K562 (cell line): ENCODE measurements around the gene TAF8. TPM values are rescaled to one million over a fixed set of nuclear protein-coding genes. Genes with fewer than 3 reads are reported as not detected.

ENCODE experiments used
- CCNT2 ChIP-seq: IDR thresholded peaks from 2 replicates; pipeline ENCODE4 v1.6.1; 2011; ENCODE audit warnings: borderline replicate concordance, low read depth, mild to moderate bottlenecking, moderate library complexity, mixed read lengths, low read length; ENCODE audit not compliant: insufficient read length; ENCODE audit errors: extremely low read depth
- CREB3L1 ChIP-seq: fragments of 450-650 bp; IDR thresholded peaks from 2 replicates; pipeline ENCODE4 v1.6.1; 2014; ENCODE audit warnings: low read depth, mild to moderate bottlenecking, moderate library complexity, borderline replicate concordance
- CSDE1 ChIP-seq, 2 experiments: fragments of 450-650 bp; IDR thresholded peaks; 2 replicates each; pipeline ENCODE4 v1.6.1; 2016; ENCODE audit warnings: mild to moderate bottlenecking in 1 of 2
- DNMT1 ChIP-seq: fragments of 450-650 bp; IDR thresholded peaks from 2 replicates; pipeline ENCODE4 v1.6.1; 2016; ENCODE audit warnings: antibody characterized with exemption, mild to moderate bottlenecking
- E4F1 ChIP-seq: fragments of 250-450 bp; sonication (Bioruptor Pico); IDR thresholded peaks from 2 replicates; pipeline ENCODE4 v1.5.0; 2021; ENCODE audit warnings: mild to moderate bottlenecking, borderline replicate concordance
- ETV1 ChIP-seq: fragments of 450-650 bp; conservative IDR thresholded peaks from 2 replicates; pipeline ENCODE4 v1.6.1; 2016; ENCODE audit warnings: missing genetic modification characterization, control low read depth, low read depth, missing compliant biosample characterization
- HMGXB4 ChIP-seq: sonication (generic); formaldehyde crosslinking; IDR thresholded peaks from 2 replicates; pipeline ENCODE4 v1.8.1; 2023; ENCODE audit warnings: mild to moderate bottlenecking, missing genetic modification reagents
- KDM4B ChIP-seq, 2 experiments: fragments of 450-650 bp in 1 of 2; sonication (generic) in 1 of 2; IDR thresholded peaks; 2 replicates each; pipeline ENCODE4 v1.6.1; 2016 to 2017; ENCODE audit warnings: borderline replicate concordance in 2 of 2, antibody characterized with exemption in 1 of 2, low read depth in 1 of 2, mild to moderate bottlenecking in 1 of 2
- KLF10 ChIP-seq: fragments of 250-450 bp; sonication (Bioruptor Pico); IDR thresholded peaks from 2 replicates; pipeline ENCODE4 v1.6.1; 2021; ENCODE audit warnings: matching md5 sums
- KLF13 ChIP-seq: fragments of 450-650 bp; IDR thresholded peaks from 2 replicates; pipeline ENCODE4 v1.6.1; 2016; ENCODE audit warnings: missing genetic modification characterization, low read depth, mild to moderate bottlenecking, missing compliant biosample characterization, moderate library complexity, borderline replicate concordance
- MITF ChIP-seq: IDR thresholded peaks from 2 replicates; pipeline ENCODE4 v1.6.1; 2014; ENCODE audit warnings: antibody characterized with exemption
- NBN ChIP-seq: fragments of 450-650 bp; IDR thresholded peaks from 2 replicates; pipeline ENCODE4 v1.6.1; 2016; ENCODE audit warnings: low read depth, mild to moderate bottlenecking
- NR4A1 ChIP-seq, 2 experiments: fragments of 250-450 bp in 1 of 2; fragments of 450-650 bp in 1 of 2; sonication (Bioruptor Pico) in 1 of 2; IDR thresholded peaks; 2 replicates each; pipeline versions ENCODE4 v1.4.0 to v1.6.1; 2016 to 2020; ENCODE audit warnings: mild to moderate bottlenecking in 2 of 2, missing compliant biosample characterization in 1 of 2, missing genetic modification characterization in 1 of 2, moderate library complexity in 1 of 2
- SMARCC2 ChIP-seq: fragments of 450-650 bp; IDR thresholded peaks from 2 replicates; pipeline ENCODE4 v1.6.1; 2017; ENCODE audit warnings: antibody characterized with exemption, moderate library complexity, mild to moderate bottlenecking, low read depth
- SRSF9 ChIP-seq: fragments of 200-400 bp; formaldehyde crosslinking; IDR thresholded peaks from 2 replicates; pipeline ENCODE4 v1.6.1; 2017; ENCODE audit warnings: low read depth, low read length, borderline replicate concordance
- TCF7L2 ChIP-seq: fragments of 150-350 bp; IDR thresholded peaks from 2 replicates; pipeline ENCODE4 v1.6.1; 2016; ENCODE audit warnings: low read depth, mild to moderate bottlenecking, low read length, moderate library complexity
- ZNF668 ChIP-seq: fragments of 250-450 bp; sonication (Bioruptor Pico); IDR thresholded peaks from 2 replicates; pipeline ENCODE4 v1.8.0; 2022; ENCODE audit warnings: mild to moderate bottlenecking, inconsistent platforms
- polyA plus RNA-seq, 8 experiments: library from polyadenylated mRNA; depleted of rRNA in 4 of 8; stranded (reverse) in 5 of 8; unstranded in 3 of 8; fragments of >200 nt; fragmentation: Nextera tagmentation in 2 of 8; fragmentation: Illumina TruSeq in 1 of 8; extraction: Ambion mirVana in 2 of 8; extraction: Trizol in 1 of 8; gene quantifications; 2 replicates each; pipeline versions ENCODE4 v1.2.1 to v1.2.3, GENCODE V29; 2011 to 2014; ENCODE audit warnings: inconsistent platforms in 1 of 8, missing spikeins in 1 of 8
- total RNA-seq, 7 experiments: library from RNA; depleted of rRNA in 6 of 7; stranded (reverse); fragments of >200 nt in 6 of 7; fragmentation: Illumina TruSeq in 2 of 7; extraction: Trizol in 2 of 7; gene quantifications; 2 replicates each; pipeline versions ENCODE4 v1.2.1 to v1.2.3, GENCODE V29; 2011 to 2021; ENCODE audit warnings: low replicate concordance in 1 of 7

The TAF8 gene
- total and polyA plus RNA-seq, 9 of the 15 experiments (the other 6 are each of a cell fraction or from before 2014, with no cell fraction given), result 29.4 to 84.0 (median 52.6) TPM

- TF ChIP-seq MITF (no peak), NR4A1 (CRISPR knock-in tag; IDR thresholded peaks at IDR 0.05) (0 out of 2 replicates have a peak, but pooled peaks have one; percentile 44), NR4A1 (tag; IDR thresholded peaks at IDR 0.05) (no peak), KLF10 (CRISPR knock-in tag) (no peak), CCNT2 (peak; percentile 33), ETV1 (tag) (0 out of 2 replicates have a peak, but pooled peaks have one; percentile 40), NBN (0 out of 2 replicates have a peak, but pooled peaks have one; percentile 39), DNMT1 (no peak), SMARCC2 (0 out of 2 replicates have a peak, but pooled peaks have one; percentile 78), TCF7L2 (peak; percentile 58; the same call in 1 of the 2 replicates), ZNF668 (no peak), E4F1 (CRISPR knock-in tag) (no peak), KDM4B (IDR thresholded peaks at IDR 0.05; ENCODE audit: borderline replicate concordance in 2 of 2, low read depth in 1 of 2) (no peak), CSDE1 (IDR thresholded peaks at IDR 0.05) (no peak), HMGXB4 (no peak), CREB3L1 (no peak), SRSF9 (no peak), KLF13 (tag) (peak; percentile 50; the same call in 1 of the 2 replicates)
Measured at GRCh38 chr6:42136508-42137193, 86.3 kb downstream of the TAF8 start (continued).
